ENCODE measurements around the gene SUCLG2.

SUCLG2 gene

GRCh38 chr3:67478423-67478822 lies 176.0 kb downstream of the SUCLG2 start:
- Mint-ChIP-seq H3K36me3 (peaks cover 30% of the 10 kb centered on the region), H3K27me3 (no peaks in the 10 kb centered on the region), H3K4me3 (no peak overlapping the region), H3K9me3 (no peaks in the 10 kb centered on the region), H3K4me1 (peaks cover 4% of the 10 kb centered on the region), H3K27ac (no peak overlapping the region)
- DNase-seq: no peak
- CTCF ChIA-PET: no interaction called here

GRCh38 chr3:67474311-67474710 lies 180.1 kb downstream of the SUCLG2 start:
- no peaks in the 10 kb centered on the region for H3K4me1 Mint-ChIP-seq
- H3K36me3 Mint-ChIP-seq: peaks cover 33% of the 10 kb centered on the region
- no peak overlapping the region for H3K4me3 Mint-ChIP-seq
- no peaks in the 10 kb centered on the region for H3K27me3 Mint-ChIP-seq
- no peaks in the 10 kb centered on the region for H3K9me3 Mint-ChIP-seq
- no peak overlapping the region for H3K27ac Mint-ChIP-seq
- CTCF ChIA-PET: no interaction called here
- DNase-seq: no peak

GRCh38 chr3:67472674-67473201 lies 181.7 kb downstream of the SUCLG2 start:
- H3K36me3 Mint-ChIP-seq: peaks cover 44% of the 10 kb centered on the region
- H3K4me3 Mint-ChIP-seq: no peak overlapping the region
- no peaks in the 10 kb centered on the region for H3K4me1 Mint-ChIP-seq
- H3K27me3 Mint-ChIP-seq: no peaks in the 10 kb centered on the region
- H3K27ac Mint-ChIP-seq: no peak overlapping the region
- DNase-seq: no peak
- CTCF ChIA-PET: no interaction called here
- H3K9me3 Mint-ChIP-seq: no peaks in the 10 kb centered on the region

- Mint-ChIP-seq H3K36me3 (peaks cover 47% of the 10 kb centered on the region), H3K9me3 (no peaks in the 10 kb centered on the region), H3K4me3 (no peak overlapping the region), H3K27me3 (no peaks in the 10 kb centered on the region), H3K4me1 (no peaks in the 10 kb centered on the region), H3K27ac (no peak overlapping the region)
- CTCF ChIA-PET: no interaction called here
- DNase-seq: no peak
Measured at GRCh38 chr3:67470207-67470606, 184.2 kb downstream of the SUCLG2 start.

GRCh38 chr3:67468511-67468910 lies 185.9 kb downstream of the SUCLG2 start:
- H3K4me3 Mint-ChIP-seq: no peak overlapping the region
- no peaks in the 10 kb centered on the region for H3K9me3 Mint-ChIP-seq
- H3K27me3 Mint-ChIP-seq: no peaks in the 10 kb centered on the region
- H3K27ac Mint-ChIP-seq: no peak overlapping the region
- no peaks in the 10 kb centered on the region for H3K4me1 Mint-ChIP-seq
- CTCF ChIA-PET: no interaction called here
- DNase-seq: no peak
- H3K36me3 Mint-ChIP-seq: peaks cover 43% of the 10 kb centered on the region

- CTCF ChIA-PET: no interaction called here
- Mint-ChIP-seq H3K27ac (no peak overlapping the region), H3K27me3 (no peaks in the 10 kb centered on the region), H3K9me3 (no peaks in the 10 kb centered on the region), H3K36me3 (peaks cover 32% of the 10 kb centered on the region), H3K4me3 (no peak overlapping the region), H3K4me1 (peaks cover 2% of the 10 kb centered on the region)
- no peak for DNase-seq
Measured at GRCh38 chr3:67463656-67464055, 190.8 kb downstream of the SUCLG2 start.

- H3K4me1 Mint-ChIP-seq: peaks cover 2% of the 10 kb centered on the region
- no peaks in the 10 kb centered on the region for H3K9me3 Mint-ChIP-seq
- H3K27me3 Mint-ChIP-seq: no peaks in the 10 kb centered on the region
- no peak overlapping the region for H3K27ac Mint-ChIP-seq
- H3K36me3 Mint-ChIP-seq: peaks cover 27% of the 10 kb centered on the region
- H3K4me3 Mint-ChIP-seq: no peak overlapping the region
- CTCF ChIA-PET: no interaction called here
- no peak for DNase-seq
Measured at GRCh38 chr3:67462187-67462586, 192.2 kb downstream of the SUCLG2 start.

- H3K4me3 Mint-ChIP-seq: no peak overlapping the region
- H3K36me3 Mint-ChIP-seq: peaks cover 24% of the 10 kb centered on the region
- no peak for DNase-seq
- H3K9me3 Mint-ChIP-seq: no peaks in the 10 kb centered on the region
- H3K4me1 Mint-ChIP-seq: peaks cover 2% of the 10 kb centered on the region
- no peak overlapping the region for H3K27ac Mint-ChIP-seq
- CTCF ChIA-PET: no interaction called here
- H3K27me3 Mint-ChIP-seq: no peaks in the 10 kb centered on the region
Measured at GRCh38 chr3:67461667-67462142, 192.7 kb downstream of the SUCLG2 start.

GRCh38 chr3:67460841-67461510 lies 193.4 kb downstream of the SUCLG2 start:
- DNase-seq: no peak
- Mint-ChIP-seq H3K4me1 (peaks cover 2% of the 10 kb centered on the region), H3K27me3 (no peaks in the 10 kb centered on the region), H3K9me3 (no peaks in the 10 kb centered on the region), H3K27ac (no peak overlapping the region), H3K36me3 (peaks cover 24% of the 10 kb centered on the region), H3K4me3 (no peak overlapping the region)
- CTCF ChIA-PET: interaction anchor here (0.5 kb wide), 1 partner anchor 373 kb away, joined by 3 read pairs; no protein-coding TSS in a partner anchor

- Mint-ChIP-seq H3K4me1 (peaks cover 2% of the 10 kb centered on the region), H3K9me3 (no peaks in the 10 kb centered on the region), H3K36me3 (peaks cover 26% of the 10 kb centered on the region), H3K27ac (no peak overlapping the region), H3K27me3 (no peaks in the 10 kb centered on the region), H3K4me3 (no peak overlapping the region)
- DNase-seq: no peak
- CTCF ChIA-PET: no interaction called here
Measured at GRCh38 chr3:67459796-67460195, 194.6 kb downstream of the SUCLG2 start.

- no peak for DNase-seq
- Mint-ChIP-seq H3K27ac (no peak overlapping the region), H3K36me3 (peaks cover 23% of the 10 kb centered on the region), H3K4me1 (peaks cover 2% of the 10 kb centered on the region), H3K27me3 (no peaks in the 10 kb centered on the region), H3K4me3 (no peak overlapping the region), H3K9me3 (no peaks in the 10 kb centered on the region)
- CTCF ChIA-PET: no interaction called here
Measured at GRCh38 chr3:67458896-67459530, 195.4 kb downstream of the SUCLG2 start.

- no peaks in the 10 kb centered on the region for H3K9me3 Mint-ChIP-seq
- peaks cover 2% of the 10 kb centered on the region for H3K4me1 Mint-ChIP-seq
- CTCF ChIA-PET: no interaction called here
- no peaks in the 10 kb centered on the region for H3K27me3 Mint-ChIP-seq
- H3K4me3 Mint-ChIP-seq: no peak overlapping the region
- no peak for DNase-seq
- no peak overlapping the region for H3K27ac Mint-ChIP-seq
- H3K36me3 Mint-ChIP-seq: peaks cover 22% of the 10 kb centered on the region
Measured at GRCh38 chr3:67458408-67458807, 196.0 kb downstream of the SUCLG2 start.

- DNase-seq: no peak
- no peaks in the 10 kb centered on the region for H3K4me1 Mint-ChIP-seq
- no peaks in the 10 kb centered on the region for H3K27me3 Mint-ChIP-seq
- peaks cover 13% of the 10 kb centered on the region for H3K36me3 Mint-ChIP-seq
- no peak overlapping the region for H3K4me3 Mint-ChIP-seq
- H3K9me3 Mint-ChIP-seq: no peaks in the 10 kb centered on the region
- H3K27ac Mint-ChIP-seq: no peak overlapping the region
- CTCF ChIA-PET: no interaction called here
Measured at GRCh38 chr3:67453628-67454027, 200.8 kb downstream of the SUCLG2 start.

GRCh38 chr3:67450153-67450552 lies 204.3 kb downstream of the SUCLG2 start:
- H3K27ac Mint-ChIP-seq: no peak overlapping the region
- no peaks in the 10 kb centered on the region for H3K27me3 Mint-ChIP-seq
- no peak for DNase-seq
- H3K9me3 Mint-ChIP-seq: no peaks in the 10 kb centered on the region
- CTCF ChIA-PET: no interaction called here
- no peak overlapping the region for H3K4me3 Mint-ChIP-seq
- H3K4me1 Mint-ChIP-seq: no peaks in the 10 kb centered on the region
- peaks cover 9% of the 10 kb centered on the region for H3K36me3 Mint-ChIP-seq

- CTCF ChIA-PET: no interaction called here
- no peak for DNase-seq
- Mint-ChIP-seq H3K4me3 (no peak overlapping the region), H3K27ac (no peak overlapping the region), H3K27me3 (no peaks in the 10 kb centered on the region), H3K9me3 (no peaks in the 10 kb centered on the region), H3K36me3 (peaks cover 7% of the 10 kb centered on the region), H3K4me1 (no peaks in the 10 kb centered on the region)
Measured at GRCh38 chr3:67447393-67447792, 207.0 kb downstream of the SUCLG2 start.

All from activated naive CD4-positive, alpha-beta T cell treated with anti-CD3 and anti-CD28 coated beads, Interleukin-2, amount 10 ng/mL, durations not matched to agents 7 days and 5 days (primary cell).